HepG2 (cell line): ENCODE data around the gene WWC2. TPM values are rescaled to one million over a fixed set of nuclear protein-coding genes. Genes with fewer than 3 reads are reported as not detected.

Experiments
- CREB3 ChIP-seq: sonication (generic); formaldehyde crosslinking; IDR thresholded peaks from 2 replicates; pipeline ENCODE4 v1.5.0; 2020; ENCODE audit warnings: missing genetic modification reagents
- EP300 ChIP-seq, 3 experiments: sonication (generic) in 1 of 3; formaldehyde crosslinking in 1 of 3; IDR thresholded peaks; 2 replicates each; pipeline versions ENCODE4 v1.5.1 to v1.6.1; 2011 to 2020; ENCODE audit warnings: low read depth in 2 of 3, low read length in 2 of 3, borderline replicate concordance in 1 of 3, improper control_type of control experiment in 1 of 3, mild to moderate bottlenecking in 1 of 3, missing genetic modification reagents in 1 of 3, moderate library complexity in 1 of 3
- ISL2 ChIP-seq: sonication (generic); formaldehyde crosslinking; IDR thresholded peaks from 2 replicates; pipeline ENCODE4 v1.5.0; 2020; ENCODE audit warnings: missing genetic modification reagents
- MLLT10 ChIP-seq: sonication (generic); formaldehyde crosslinking; IDR thresholded peaks from 2 replicates; pipeline ENCODE4 v1.4.0; 2020; ENCODE audit warnings: missing genetic modification reagents
- MXD3 ChIP-seq: IDR thresholded peaks from 2 replicates; pipeline ENCODE4 v1.6.1; 2016; ENCODE audit warnings: mild to moderate bottlenecking, missing biosample characterization, missing genetic modification reagents
- NFKB2 ChIP-seq: sonication (generic); formaldehyde crosslinking; IDR thresholded peaks from 2 replicates; pipeline ENCODE4 v1.4.0; 2020; ENCODE audit warnings: missing genetic modification reagents, borderline replicate concordance
- NONO ChIP-seq, 2 experiments: fragments of 450-650 bp in 1 of 2; sonication (generic) in 1 of 2; formaldehyde crosslinking in 1 of 2; IDR thresholded peaks in 1 of 2; conservative IDR thresholded peaks in 1 of 2; 2 replicates each; pipeline versions ENCODE4 v1.6.1 to v1.8.0; 2017 to 2022; ENCODE audit warnings: mild to moderate bottlenecking in 1 of 2, missing genetic modification reagents in 1 of 2, moderate library complexity in 1 of 2
- NR2F6 ChIP-seq, 2 experiments: IDR thresholded peaks; 2 replicates each; pipeline ENCODE4 v1.6.1; 2016; ENCODE audit warnings: antibody characterized with exemption in 1 of 2, mild to moderate bottlenecking in 1 of 2
- PRPF4 ChIP-seq: fragments of 200-400 bp; formaldehyde crosslinking; IDR thresholded peaks from 2 replicates; pipeline ENCODE4 v1.6.1; 2016; ENCODE audit warnings: low read length, low read depth; ENCODE audit not compliant: poor library complexity, severe bottlenecking
- SOX13 ChIP-seq, 3 experiments: fragments of 450-650 bp in 1 of 3; sonication (generic) in 1 of 3; formaldehyde crosslinking in 1 of 3; IDR thresholded peaks in 2 of 3; conservative IDR thresholded peaks in 1 of 3; 2 replicates each; pipeline versions ENCODE4 v1.5.0 to v1.6.1; 2016 to 2020; ENCODE audit warnings: antibody characterized with exemption in 1 of 3, mild to moderate bottlenecking in 1 of 3, missing compliant biosample characterization in 1 of 3, missing genetic modification reagents in 1 of 3, moderate library complexity in 1 of 3
- ZBTB3 ChIP-seq: sonication (generic); formaldehyde crosslinking; IDR thresholded peaks from 2 replicates; pipeline ENCODE4 v1.4.0; 2020; ENCODE audit warnings: low read depth, mild to moderate bottlenecking, moderate library complexity, missing genetic modification reagents, borderline replicate concordance
- ZBTB42 ChIP-seq: sonication (generic); formaldehyde crosslinking; IDR thresholded peaks from 2 replicates; pipeline ENCODE4 v1.5.0; 2020; ENCODE audit warnings: mild to moderate bottlenecking, missing genetic modification reagents
- ZFP82 ChIP-seq: sonication (generic); formaldehyde crosslinking; IDR thresholded peaks from 2 replicates; pipeline ENCODE4 v1.5.1; 2020; ENCODE audit warnings: mild to moderate bottlenecking, missing genetic modification reagents, borderline replicate concordance
- ZNF142 ChIP-seq: sonication (generic); formaldehyde crosslinking; IDR thresholded peaks from 2 replicates; pipeline ENCODE4 v1.4.0; 2020; ENCODE audit warnings: missing genetic modification reagents
- ZNF224 ChIP-seq: sonication (generic); formaldehyde crosslinking; IDR thresholded peaks from 2 replicates; pipeline ENCODE4 v1.5.0; 2020; ENCODE audit warnings: mild to moderate bottlenecking, missing genetic modification reagents
- ZNF614 ChIP-seq: IDR thresholded peaks from 2 replicates; pipeline ENCODE4 v1.6.1; 2018; ENCODE audit warnings: missing biosample characterization, missing genetic modification reagents, inconsistent platforms, borderline replicate concordance
- ZNF747 ChIP-seq: sonication (generic); formaldehyde crosslinking; IDR thresholded peaks from 2 replicates; pipeline ENCODE4 v1.8.1; 2023; ENCODE audit warnings: missing genetic modification reagents, mild to moderate bottlenecking, borderline replicate concordance
- polyA plus RNA-seq, 8 experiments: library from polyadenylated mRNA; depleted of rRNA in 3 of 8; stranded (reverse) in 7 of 8; unstranded in 1 of 8; fragments of >200 nt; fragmentation: Illumina TruSeq in 4 of 8; extraction: Trizol in 4 of 8; gene quantifications; 2 replicates each; pipeline versions ENCODE4 v1.2.1 to v1.2.3, GENCODE V29; 2011 to 2016; ENCODE audit warnings: low read depth in 4 of 8, missing spikeins in 1 of 8, mixed read lengths in 1 of 8; ENCODE audit not compliant: insufficient read depth in 1 of 8
- total RNA-seq, 5 experiments: library from RNA; depleted of rRNA; stranded (reverse); fragments of >200 nt; fragmentation: Illumina TruSeq; extraction: Trizol; gene quantifications; 2 replicates each; pipeline ENCODE4 v1.2.3, GENCODE V29; 2016; ENCODE audit warnings: low read depth in 1 of 5
- TF ChIP-seq, protein P1 (sequence below): sonication (generic); formaldehyde crosslinking; IDR thresholded peaks from 2 replicates; pipeline ENCODE4 v1.5.0; 2020; ENCODE audit warnings: missing genetic modification reagents, mild to moderate bottlenecking, borderline replicate concordance

Gene WWC2
- total and polyA plus RNA-seq, 2 of the 13 experiments (the other 11 are each of a cell fraction or from before 2014, with no cell fraction given): 40.0 to 50.1 TPM

- TF ChIP-seq EP300 (IDR thresholded peaks at IDR 0.05; ENCODE audit: low read depth in 2 of 2, low read length in 2 of 2) (peak; percentile 45 to 52; a peak in 1 of 4 replicates), EP300 (CRISPR knock-in tag; IDR thresholded peaks at IDR 0.05; ENCODE audit: borderline replicate concordance) (peak; percentile 60), CREB3 (CRISPR knock-in tag) (no peak), ISL2 (CRISPR knock-in tag) (peak; percentile 43; the same call in 1 of the 2 replicates), ZNF747 (CRISPR knock-in tag) (peak; percentile 44; the same call in 1 of the 2 replicates), ZBTB42 (CRISPR knock-in tag) (no peak), ZNF224 (CRISPR knock-in tag) (0 out of 2 replicates have a peak, but pooled peaks have one; percentile 43), ZNF142 (peak; percentile 62; the same call in 1 of the 2 replicates), ZNF614 (CRISPR knock-in tag) (0 out of 2 replicates have a peak, but pooled peaks have one; percentile 17), NR2F6 (IDR thresholded peaks at IDR 0.05) (no peak), NR2F6 (CRISPR knock-in tag; IDR thresholded peaks at IDR 0.05) (peak; percentile 68), SOX13 (IDR thresholded peaks at IDR 0.05) (no peak), SOX13 (CRISPR knock-in tag; conservative IDR thresholded peaks at IDR 0.05 in 1 of 2, IDR thresholded peaks at IDR 0.05 in 1 of 2) (peak in 1 of 2 experiments; percentile 70; a peak in 2 of 4 replicates), ZFP82 (CRISPR knock-in tag) (peak; percentile 89), ZBTB3 (no peak), NONO (IDR thresholded peaks at IDR 0.05) (no peak), NONO (CRISPR knock-in tag; conservative IDR thresholded peaks at IDR 0.05) (peak; percentile 84), PRPF4 (no peak), NFKB2 (CRISPR knock-in tag) (peak; percentile 77; the same call in 1 of the 2 replicates), MXD3 (CRISPR knock-in tag) (peak; percentile 46), MLLT10 (no peak)
- TF ChIP-seq, protein P1, sequence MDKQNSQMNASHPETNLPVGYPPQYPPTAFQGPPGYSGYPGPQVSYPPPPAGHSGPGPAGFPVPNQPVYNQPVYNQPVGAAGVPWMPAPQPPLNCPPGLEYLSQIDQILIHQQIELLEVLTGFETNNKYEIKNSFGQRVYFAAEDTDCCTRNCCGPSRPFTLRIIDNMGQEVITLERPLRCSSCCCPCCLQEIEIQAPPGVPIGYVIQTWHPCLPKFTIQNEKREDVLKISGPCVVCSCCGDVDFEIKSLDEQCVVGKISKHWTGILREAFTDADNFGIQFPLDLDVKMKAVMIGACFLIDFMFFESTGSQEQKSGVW (CRISPR knock-in tag): 0 out of 2 replicates have a peak, but pooled peaks have one; percentile 68
Measured at GRCh38 chr4:183098723-183099536, at the start of gene WWC2 (continued).
